ENCODE data around the gene ACSBG1. TPM values are rescaled to one million over a fixed set of nuclear protein-coding genes. Genes with fewer than 3 reads are reported as not detected.

ACSBG1 gene
- total RNA-seq, 2 experiments from 2014 or later = 0.30 to 0.41 TPM

- H3K4me1 ChIP-seq (ENCODE audit: insufficient read depth, low read length, poor library complexity, severe bottlenecking) = peaks cover 30% of the 10 kb centered on the region
- TSS peak; percentile 96 for BruUV-seq (replicated peaks)
- H2AFZ ChIP-seq (ENCODE audit: low read length) = peak overlapping the region; percentile 45; the same call in 1 of the 2 replicates
- no peaks in the 10 kb centered on the region for H3K9me2 ChIP-seq (ENCODE audit: insufficient read depth, low read length)
- H3K4me3 ChIP-seq (ENCODE audit: low read depth, low read length, poor library complexity, severe bottlenecking) = peak overlapping the region; percentile 88
- H3K79me2 ChIP-seq (ENCODE audit: insufficient read depth, low read depth, low read length) = peaks cover 46% of the 10 kb centered on the region
- H3K36me3 ChIP-seq (ENCODE audit: insufficient read depth, low read length) = peaks cover 20% of the 10 kb centered on the region
- no peaks in the 10 kb centered on the region for H3K9me3 ChIP-seq (ENCODE audit: low read length)
- TF ChIP-seq EZH2phosphoT487 (IDR thresholded peaks at IDR 0.05; ENCODE audit: borderline replicate concordance, low read depth, low read length) = no peak
- no peak for TF ChIP-seq CTCF (conservative IDR thresholded peaks at IDR 0.05; ENCODE audit: low read length)
- peak overlapping the region; percentile 25 for H3K27ac ChIP-seq (ENCODE audit: low read depth, low read length, poor library complexity, severe bottlenecking)
- intact Hi-C loops (cut with micrococcal nuclease; ENCODE audit: unreplicated experiment) = loop anchor here (1.0 to 2.0 kb wide), 2 partner anchors 17 to 22 kb away; partner anchors contain the start of gene CIB2
- ChIA-PET POLR2A (interaction anchor here (0.7 to 1.6 kb wide), 7 partner anchors 9 to 676 kb away, joined by 3 to 9 read pairs (median 4); no protein-coding TSS in a partner anchor), CTCF (ENCODE audit: unreplicated experiment) (interaction anchor here (0.8 kb wide), 1 partner anchor 40 kb away, joined by 3 read pairs; no protein-coding TSS in a partner anchor)
- H3K4me2 ChIP-seq (ENCODE audit: low read length) = peak overlapping the region; percentile 82
- H4K20me1 ChIP-seq (ENCODE audit: insufficient read depth, low read length) = peaks cover 8% of the 10 kb centered on the region; the same call in 1 of the 2 replicates
- no peak for DNase-seq (ENCODE audit: low spot score)
These were observed 85.8 kb downstream of the ACSBG1 start for GRCh38 chr15:78148392-78149067.

DNA sequence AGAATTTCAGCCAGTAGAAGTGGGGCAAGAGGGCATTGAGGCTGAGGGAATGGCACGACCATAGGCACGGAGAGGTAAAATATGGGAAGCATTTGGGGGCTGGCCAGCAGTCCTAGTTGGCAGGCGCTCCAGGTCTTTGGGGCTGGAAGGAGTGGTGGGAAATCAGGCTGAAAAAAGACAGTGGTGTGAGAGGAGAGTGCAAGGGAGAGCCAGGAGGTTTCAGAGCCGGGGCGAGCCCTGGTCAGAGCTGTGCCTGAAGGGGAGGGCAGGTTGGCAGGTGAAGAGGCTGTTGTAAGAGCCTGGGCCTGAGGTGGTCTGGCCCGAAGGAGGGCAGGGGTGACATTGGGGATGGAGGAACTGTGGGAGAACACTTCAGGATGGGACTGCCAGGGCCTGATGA lies 86.8 kb downstream of the ACSBG1 start:
- H3K36me3 ChIP-seq (ENCODE audit: insufficient read depth, low read length) = peaks cover 11% of the 10 kb centered on the region
- intact Hi-C loops (cut with micrococcal nuclease; ENCODE audit: unreplicated experiment) = no loop called here
- no peak for DNase-seq (ENCODE audit: low spot score)
- H3K4me1 ChIP-seq (ENCODE audit: insufficient read depth, low read length, poor library complexity, severe bottlenecking) = peaks cover 21% of the 10 kb centered on the region
- no peak overlapping the region for H3K4me2 ChIP-seq (ENCODE audit: low read length)
- CTCF ChIA-PET (ENCODE audit: unreplicated experiment) = no interaction called here
- H3K4me3 ChIP-seq (ENCODE audit: low read depth, low read length, poor library complexity, severe bottlenecking) = no peak overlapping the region
- H3K27ac ChIP-seq (ENCODE audit: low read depth, low read length, poor library complexity, severe bottlenecking) = no peak overlapping the region
- no TSS peak for BruUV-seq (replicated peaks)
- POLR2A ChIA-PET = interaction anchor here (1.6 kb wide), 1 partner anchor 8 kb away, joined by 7 read pairs; no protein-coding TSS in a partner anchor
- TF ChIP-seq CTCF (conservative IDR thresholded peaks at IDR 0.05; ENCODE audit: low read length) (no peak), EZH2phosphoT487 (IDR thresholded peaks at IDR 0.05; ENCODE audit: borderline replicate concordance, low read depth, low read length) (no peak)
- H4K20me1 ChIP-seq (ENCODE audit: insufficient read depth, low read length) = peaks cover 8% of the 10 kb centered on the region; the same call in 1 of the 2 replicates
- H2AFZ ChIP-seq (ENCODE audit: low read length) = no peak overlapping the region
- H3K79me2 ChIP-seq (ENCODE audit: insufficient read depth, low read depth, low read length) = peaks cover 36% of the 10 kb centered on the region
- H3K9me2 ChIP-seq (ENCODE audit: insufficient read depth, low read length) = no peaks in the 10 kb centered on the region
- H3K9me3 ChIP-seq (ENCODE audit: low read length) = no peaks in the 10 kb centered on the region

All from OCI-LY7 (cell line).